Coronary artery (tissue), 2 donors: ENCODE data around the gene AGT.

Source experiments
- DNase-seq: peaks from one replicate; pipeline ENCODE4 v3.0.0-alpha.2; 2017; ENCODE audit warnings: low spot score
- H3K27ac ChIP-seq, 2 donors: fragments of 200-600 bp; sonication (generic); one replicate each; pipeline ENCODE4 v1.5.1; 2016 to 2019
- H3K4me3 ChIP-seq: fragments of 200-600 bp; sonication (generic); 2 replicates; pipeline ENCODE4 v1.5.1; 2016; ENCODE audit warnings: mild to moderate bottlenecking, moderate library complexity
- TF ChIP-seq, protein P1 (sequence below): fragments of 200-600 bp; sonication (generic); IDR thresholded peaks from one replicate; pipeline ENCODE4 v1.5.1; 2019; ENCODE audit warnings: antibody characterized with exemption

Gene AGT

DNA sequence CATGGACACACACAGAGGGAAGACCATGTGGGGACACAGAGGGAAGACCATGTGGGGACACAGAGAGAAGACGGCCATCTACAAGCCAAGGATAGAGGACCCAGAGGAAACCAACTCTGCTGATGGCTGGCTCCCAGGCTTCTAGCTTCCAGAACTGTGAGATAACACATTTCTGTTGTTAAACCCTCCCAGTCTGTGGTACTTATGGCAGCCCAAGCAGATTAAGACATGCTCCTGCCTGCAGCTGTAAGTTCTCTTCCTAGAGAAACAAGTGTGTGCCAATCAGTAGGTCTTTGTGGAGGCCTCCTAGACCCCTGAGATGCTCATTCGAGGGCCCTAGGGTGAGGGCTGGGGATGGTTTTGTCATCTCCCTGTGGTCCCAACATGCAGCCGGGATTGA lies 2.7 kb downstream of the AGT start:
- DNase-seq, result no peak
- H3K4me3 ChIP-seq, result no peak overlapping the region
- TF ChIP-seq, protein P1, sequence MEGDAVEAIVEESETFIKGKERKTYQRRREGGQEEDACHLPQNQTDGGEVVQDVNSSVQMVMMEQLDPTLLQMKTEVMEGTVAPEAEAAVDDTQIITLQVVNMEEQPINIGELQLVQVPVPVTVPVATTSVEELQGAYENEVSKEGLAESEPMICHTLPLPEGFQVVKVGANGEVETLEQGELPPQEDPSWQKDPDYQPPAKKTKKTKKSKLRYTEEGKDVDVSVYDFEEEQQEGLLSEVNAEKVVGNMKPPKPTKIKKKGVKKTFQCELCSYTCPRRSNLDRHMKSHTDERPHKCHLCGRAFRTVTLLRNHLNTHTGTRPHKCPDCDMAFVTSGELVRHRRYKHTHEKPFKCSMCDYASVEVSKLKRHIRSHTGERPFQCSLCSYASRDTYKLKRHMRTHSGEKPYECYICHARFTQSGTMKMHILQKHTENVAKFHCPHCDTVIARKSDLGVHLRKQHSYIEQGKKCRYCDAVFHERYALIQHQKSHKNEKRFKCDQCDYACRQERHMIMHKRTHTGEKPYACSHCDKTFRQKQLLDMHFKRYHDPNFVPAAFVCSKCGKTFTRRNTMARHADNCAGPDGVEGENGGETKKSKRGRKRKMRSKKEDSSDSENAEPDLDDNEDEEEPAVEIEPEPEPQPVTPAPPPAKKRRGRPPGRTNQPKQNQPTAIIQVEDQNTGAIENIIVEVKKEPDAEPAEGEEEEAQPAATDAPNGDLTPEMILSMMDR, result no peak
- H3K27ac ChIP-seq, result no peak overlapping the region

DNA sequence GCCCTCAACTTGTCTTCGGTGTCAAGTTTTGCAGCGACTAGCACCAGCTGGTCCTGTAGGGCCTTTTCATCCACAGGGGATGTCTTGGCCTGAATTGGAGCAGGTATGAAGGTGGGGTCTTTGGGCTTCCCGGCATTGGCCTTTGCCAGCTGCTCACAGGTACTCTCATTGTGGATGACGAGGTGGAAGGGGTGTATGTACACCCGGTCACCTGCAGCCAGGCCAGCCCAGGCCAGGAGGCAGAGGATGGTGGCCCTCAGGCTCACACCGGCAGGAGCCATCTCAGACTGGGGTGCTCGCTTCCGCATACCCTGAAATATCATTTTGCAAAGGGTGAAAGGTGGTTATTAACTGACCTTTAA lies 3.4 kb downstream of the AGT start:
- DNase-seq, result no peak
- Histone ChIP-seq H3K4me3 (no peak overlapping the region), H3K27ac (no peak overlapping the region)
- TF ChIP-seq, protein P1, result no peak

DNA sequence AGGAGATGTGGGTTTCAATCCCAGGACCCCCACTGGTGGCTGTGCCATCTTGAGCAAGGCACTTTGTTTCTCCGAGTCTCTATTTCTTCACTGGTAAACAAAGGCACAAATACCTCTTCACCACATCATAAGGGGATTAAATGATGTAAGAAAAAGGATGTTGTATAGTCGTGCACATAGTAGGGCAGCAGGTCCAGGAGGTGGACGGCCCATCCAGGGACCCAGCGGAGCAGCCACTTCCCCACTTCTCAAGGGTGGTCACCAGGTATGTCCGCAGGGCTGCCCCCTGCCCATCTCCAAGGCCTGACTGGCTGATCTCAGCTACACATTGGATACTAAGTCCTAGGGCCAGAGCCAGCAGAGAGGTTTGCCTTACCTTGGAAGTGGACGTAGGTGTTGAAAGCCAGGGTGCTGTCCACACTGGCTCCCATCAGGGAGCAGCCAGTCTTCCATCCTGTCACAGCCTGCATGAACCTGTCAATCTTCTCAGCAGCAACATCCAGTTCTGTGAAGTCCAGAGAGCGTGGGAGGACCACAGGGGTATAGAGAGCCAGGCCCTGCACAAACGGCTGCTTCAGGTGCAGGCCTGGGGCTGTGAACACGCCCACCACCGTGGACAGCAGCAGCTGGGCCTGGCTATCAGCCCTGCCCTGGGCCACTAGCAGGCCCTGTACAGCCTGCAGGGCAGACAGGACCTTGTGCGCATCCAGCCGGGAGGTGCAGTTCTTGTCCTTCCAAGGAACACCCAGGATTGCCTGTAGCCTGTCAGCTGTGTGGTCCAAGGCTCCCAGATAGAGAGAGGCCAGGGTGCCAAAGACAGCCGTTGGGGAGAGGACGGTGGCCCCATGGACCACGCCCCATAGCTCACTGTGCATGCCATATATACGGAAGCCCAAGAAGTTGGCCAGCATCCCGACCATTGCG lies 4.0 kb downstream of the AGT start:
- TF ChIP-seq, protein P1, result no peak
- Histone ChIP-seq H3K27ac (no peak overlapping the region), H3K4me3 (no peak overlapping the region)
- DNase-seq, result no peak

DNA sequence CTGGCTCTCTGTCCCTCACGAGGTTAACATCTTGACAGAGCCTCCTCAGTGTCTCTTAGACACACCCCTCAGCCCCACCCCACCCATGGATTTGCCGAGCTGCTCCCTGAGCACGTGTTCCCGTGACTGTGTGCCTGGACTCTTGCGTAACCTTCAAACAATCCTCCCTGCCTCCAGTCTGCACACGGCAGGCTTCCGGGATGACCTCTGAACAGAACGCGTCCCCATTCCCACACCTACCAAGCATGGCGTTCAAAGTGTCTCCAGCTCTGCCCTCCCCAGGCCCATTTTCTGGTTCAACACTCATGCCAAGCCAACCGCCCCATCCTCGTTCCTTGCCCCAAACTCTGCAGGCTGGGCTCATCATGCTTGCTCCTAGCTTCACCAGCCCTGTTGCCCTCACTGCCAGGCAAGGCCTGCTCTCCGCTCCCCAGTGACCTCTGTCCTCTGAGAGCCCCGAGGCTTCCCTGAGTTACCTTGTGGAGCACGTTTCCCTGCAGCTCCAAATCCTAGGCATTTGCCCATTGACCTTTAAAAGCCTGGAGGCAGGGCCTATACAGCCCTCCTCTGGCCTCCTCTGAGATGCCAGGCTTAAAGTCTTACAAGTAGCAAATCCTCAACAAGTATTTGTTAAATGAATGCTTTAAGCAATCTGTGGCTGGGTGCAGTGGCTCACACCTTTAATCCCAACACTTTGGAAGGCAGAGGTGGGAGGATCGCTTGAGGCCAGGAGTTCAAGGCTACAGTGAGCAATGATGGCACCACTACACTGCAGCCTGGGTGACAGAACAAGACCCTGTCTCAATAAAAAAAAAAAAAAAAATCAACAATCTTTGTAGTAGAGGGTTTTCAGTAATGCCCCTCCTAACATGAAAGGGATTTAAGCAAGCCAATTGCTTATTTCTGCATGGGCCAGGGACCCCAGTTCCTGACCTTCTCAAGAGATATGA lies 5.0 kb downstream of the AGT start:
- Histone ChIP-seq H3K4me3 (no peak overlapping the region), H3K27ac (no peak overlapping the region)
- TF ChIP-seq, protein P1, result no peak
- no peak for DNase-seq

DNA sequence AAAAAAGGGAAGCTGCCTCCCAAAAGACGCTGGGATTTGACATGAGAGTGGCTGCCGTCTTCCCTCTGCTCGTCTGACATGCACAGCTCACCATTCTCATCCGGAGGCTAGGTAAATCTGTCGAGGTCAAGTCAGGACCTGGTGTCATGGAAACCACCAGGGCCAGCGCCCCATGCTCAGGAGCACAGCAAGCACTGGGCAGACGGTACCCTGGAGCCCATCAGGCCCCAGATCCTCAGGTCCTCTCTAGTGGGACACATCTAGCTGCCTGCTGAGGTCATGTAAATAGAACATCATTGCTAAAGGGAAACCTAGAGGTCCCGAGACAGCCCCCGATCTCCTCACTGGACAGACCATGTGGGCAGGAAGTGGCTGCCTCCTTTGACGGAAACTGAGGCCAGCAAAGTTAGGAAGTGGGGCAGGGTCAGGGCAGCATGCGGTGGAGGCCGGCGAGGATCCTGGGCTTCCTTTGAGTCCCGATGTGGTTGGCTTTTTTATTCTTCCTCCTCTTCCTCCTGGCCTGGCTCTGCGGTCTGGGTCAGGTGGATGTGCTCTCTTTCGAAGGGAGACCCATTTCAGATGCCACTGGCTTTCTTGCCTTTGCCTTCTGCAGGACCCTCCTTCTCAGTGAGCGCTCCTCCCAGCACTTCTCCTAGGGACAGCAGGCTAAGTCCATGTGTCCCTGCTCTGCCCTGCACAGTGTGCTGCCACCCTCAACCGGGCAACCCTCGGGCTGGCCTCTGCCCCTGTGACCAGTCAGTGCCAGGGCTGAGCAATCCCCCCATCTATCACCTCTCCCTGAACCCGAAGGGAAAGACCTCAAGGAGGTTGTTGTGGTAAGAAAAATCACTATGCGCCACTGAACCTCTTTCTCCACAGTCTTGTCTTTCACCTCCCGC lies 5.9 kb downstream of the AGT start:
- TF ChIP-seq, protein P1, result no peak
- DNase-seq, result no peak
- H3K4me3 ChIP-seq, result no peak overlapping the region
- H3K27ac ChIP-seq, result no peak overlapping the region

DNA sequence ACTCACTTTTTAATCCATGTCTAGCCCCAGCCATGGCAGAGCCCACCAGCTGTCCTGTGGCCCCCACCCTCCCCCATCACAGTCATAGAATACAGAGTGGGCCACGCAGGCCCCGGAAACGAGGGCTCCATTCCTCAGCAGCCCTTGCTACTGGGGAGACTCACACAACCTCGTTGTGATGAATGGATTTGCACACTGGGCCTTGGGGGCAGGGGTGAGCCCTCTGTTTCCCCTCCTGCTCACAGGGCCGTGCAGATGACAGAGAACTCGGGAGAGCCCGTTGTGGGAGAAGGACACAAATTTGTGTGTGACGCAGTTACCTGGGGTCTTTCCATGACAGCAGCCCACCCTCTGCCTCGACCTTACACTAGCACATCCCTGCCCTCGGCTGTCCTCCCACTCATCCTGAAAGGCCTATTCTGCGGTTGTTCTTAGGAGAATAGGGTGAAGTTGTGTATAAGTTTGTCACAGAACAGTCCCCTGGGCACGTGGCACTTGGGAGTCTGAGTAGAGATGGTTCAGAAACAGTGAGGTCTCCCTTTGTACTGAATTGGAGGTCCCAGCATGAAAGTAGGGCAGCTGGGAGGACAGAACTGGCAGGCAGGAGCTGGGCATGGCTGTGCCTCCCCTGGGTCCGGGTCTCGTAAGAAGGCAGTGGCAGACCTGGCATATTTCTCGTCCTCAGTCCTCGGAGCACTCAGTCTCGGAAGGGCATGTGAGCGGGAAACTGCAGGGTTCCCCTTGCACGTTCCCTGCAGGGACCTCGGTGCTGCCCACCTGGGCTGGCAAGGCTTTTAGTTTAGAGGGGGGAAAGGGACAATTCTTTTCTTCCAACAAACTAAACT lies 6.8 kb downstream of the AGT start:
- no peak overlapping the region for H3K4me3 ChIP-seq

More for the DNA sequence above, 6.8 kb downstream of the AGT start:
- no peak overlapping the region for H3K27ac ChIP-seq
- TF ChIP-seq, protein P1, result no peak
- DNase-seq, result no peak
